Endometrial microvascular endothelial cells (primary cell): ENCODE results near the gene SPARC. TPM values are rescaled to one million over a fixed set of nuclear protein-coding genes. Genes with fewer than 3 reads are reported as not detected.
"Not testable (repeated sequence)": the region's sequence is repeated elsewhere in the genome, so short reads cannot be mapped to it uniquely, and the experiment has no call there.

Experiments
- in situ Hi-C: cut with HindIII; loops from 2 replicates; pipeline ENCODE4 v1.10.0; 2017; ENCODE audit warnings: low sequenced_read_pairs, low pct_unique_long_range_greater_than_20kb; ENCODE audit errors: inconsistent ontology term
- total RNA-seq: library from RNA; depleted of rRNA; stranded (reverse); fragments of >200 nt; gene quantifications from one replicate; pipeline ENCODE4 v1.2.3, GENCODE V29; 2015; ENCODE audit errors: inconsistent ontology term

The SPARC gene
- total RNA-seq, 1 donor from 2014 or later: 1,193 TPM

- in situ Hi-C loops: no loop called here
These were observed 3.9 kb downstream of the SPARC start for GRCh38 chr5:151682751-151683331.

DNA sequence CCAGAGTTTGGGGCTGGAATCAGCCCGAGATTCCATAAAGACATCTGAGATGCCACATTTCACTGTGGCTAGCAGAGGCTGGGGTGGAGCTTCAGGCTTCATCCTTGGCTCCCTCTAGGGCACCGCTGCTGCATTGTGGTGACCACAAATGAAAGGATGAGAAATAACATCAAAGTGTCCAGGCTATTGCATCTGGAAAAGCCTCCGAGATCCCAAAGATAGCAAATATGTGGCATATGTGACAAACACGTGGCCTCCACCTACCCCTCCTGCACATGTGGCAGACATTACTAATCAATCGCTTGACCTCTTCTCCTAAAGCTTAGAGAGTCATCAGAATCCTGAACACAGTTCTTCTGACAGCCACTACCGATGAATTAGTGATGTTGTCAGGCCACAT, 4.5 kb downstream of the SPARC start:
- in situ Hi-C loops: no loop called here

DNA sequence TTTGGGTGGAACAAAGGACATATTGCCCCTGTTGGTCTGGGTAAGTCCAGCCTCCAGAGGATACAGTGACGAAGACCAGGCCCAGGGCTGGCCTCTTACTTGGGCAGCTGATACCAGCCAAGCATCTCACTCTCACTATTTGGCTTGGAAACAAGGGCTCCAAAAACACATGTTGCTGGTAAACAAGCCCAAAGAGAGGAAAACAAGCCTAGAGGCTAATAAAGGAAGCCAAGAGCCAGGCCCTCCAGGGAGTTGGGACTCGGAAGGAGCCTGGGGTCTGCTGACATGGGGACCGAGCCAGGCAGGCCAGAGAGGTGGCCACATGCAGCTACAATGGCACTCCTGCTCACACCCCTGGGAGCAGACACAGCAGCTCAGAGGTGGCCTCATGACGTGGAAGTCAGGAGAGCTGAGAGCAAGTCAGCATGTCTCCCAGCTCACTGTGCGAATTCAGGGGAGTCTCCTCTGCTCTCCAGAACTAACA, 5.7 kb downstream of the SPARC start:
- in situ Hi-C loops: no loop called here

DNA sequence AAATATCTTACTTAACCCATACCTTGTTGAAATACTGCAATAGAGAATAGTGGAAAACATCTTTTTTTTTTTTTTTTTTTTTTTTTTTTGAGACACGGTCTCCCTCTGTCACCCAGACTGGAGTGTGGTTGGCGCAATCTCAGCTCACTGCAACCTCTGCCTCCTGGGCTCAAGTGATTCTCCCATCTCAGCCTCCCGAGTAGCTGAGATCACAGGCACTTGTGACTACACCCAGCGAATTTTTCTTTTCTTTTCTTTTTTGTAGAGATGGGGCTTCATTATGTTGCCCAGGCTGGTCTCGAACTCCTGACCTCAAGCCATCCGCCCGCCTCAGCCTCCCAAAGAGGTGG, 6.6 kb downstream of the SPARC start:
- in situ Hi-C loops: not testable (repeated sequence)

- in situ Hi-C loops: no loop called here
These were observed 7.1 kb downstream of the SPARC start for GRCh38 chr5:151679421-151680155.

DNA sequence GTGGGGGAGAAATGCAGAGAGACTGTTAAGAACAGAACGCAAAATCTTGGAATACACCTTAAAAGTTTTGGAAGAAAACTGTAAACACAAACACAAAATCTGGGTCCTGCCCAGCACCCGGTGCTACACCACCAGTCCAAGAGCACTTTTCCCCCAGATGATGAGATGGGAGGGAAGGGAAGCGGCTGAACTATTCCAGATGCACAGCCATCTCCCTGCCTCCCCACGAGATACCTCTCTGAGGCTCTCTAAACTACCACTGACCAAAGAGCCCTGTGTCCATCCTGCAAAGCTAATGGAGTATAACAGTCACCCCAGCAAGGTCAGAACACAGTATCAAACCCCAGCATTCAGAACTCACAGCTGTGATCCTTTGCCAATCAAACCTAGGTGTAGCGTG, 8.0 kb downstream of the SPARC start:
- in situ Hi-C loops: no loop called here

- in situ Hi-C loops: no loop called here
These were observed 8.8 kb downstream of the SPARC start for GRCh38 chr5:151677776-151678545.

DNA sequence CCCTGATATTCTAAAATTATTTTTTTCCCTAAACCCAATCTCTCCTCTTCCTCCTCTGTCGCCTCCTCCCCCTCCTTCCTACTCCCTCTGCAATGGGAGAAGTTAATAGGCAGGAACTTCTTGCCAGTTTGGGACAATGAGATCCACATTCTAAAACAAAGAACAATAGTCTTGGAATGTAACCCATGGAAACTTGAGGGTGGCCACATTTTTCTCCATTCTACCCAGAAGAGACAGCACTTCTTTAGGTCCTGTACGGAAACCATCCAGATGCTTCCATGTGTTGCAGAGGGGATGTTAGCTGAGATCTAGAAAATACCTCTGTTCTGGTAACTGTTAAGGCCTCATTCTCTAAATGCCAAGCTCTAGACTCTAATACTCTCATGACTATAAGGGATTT, 10.0 kb downstream of the SPARC start:
- in situ Hi-C loops: no loop called here

DNA sequence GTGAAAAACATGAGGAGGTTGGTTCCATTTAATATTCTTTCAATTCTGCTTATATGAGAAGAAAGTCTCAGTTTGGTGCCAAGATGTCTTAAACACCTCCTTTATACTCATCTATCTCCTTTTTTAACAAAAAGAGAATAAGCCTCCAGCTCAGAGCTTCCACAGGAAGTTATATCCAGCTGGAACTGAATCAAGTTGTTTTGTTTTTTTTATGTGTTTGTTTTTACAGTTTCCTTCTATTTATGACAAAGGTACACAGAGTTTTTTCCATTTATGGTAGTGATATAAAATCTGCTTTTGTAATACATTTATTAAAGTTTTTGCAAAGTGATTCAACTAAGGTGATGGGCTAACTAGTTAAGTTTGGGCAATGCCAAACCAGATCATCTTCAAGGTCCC, 10.4 kb downstream of the SPARC start:
- in situ Hi-C loops: no loop called here

DNA sequence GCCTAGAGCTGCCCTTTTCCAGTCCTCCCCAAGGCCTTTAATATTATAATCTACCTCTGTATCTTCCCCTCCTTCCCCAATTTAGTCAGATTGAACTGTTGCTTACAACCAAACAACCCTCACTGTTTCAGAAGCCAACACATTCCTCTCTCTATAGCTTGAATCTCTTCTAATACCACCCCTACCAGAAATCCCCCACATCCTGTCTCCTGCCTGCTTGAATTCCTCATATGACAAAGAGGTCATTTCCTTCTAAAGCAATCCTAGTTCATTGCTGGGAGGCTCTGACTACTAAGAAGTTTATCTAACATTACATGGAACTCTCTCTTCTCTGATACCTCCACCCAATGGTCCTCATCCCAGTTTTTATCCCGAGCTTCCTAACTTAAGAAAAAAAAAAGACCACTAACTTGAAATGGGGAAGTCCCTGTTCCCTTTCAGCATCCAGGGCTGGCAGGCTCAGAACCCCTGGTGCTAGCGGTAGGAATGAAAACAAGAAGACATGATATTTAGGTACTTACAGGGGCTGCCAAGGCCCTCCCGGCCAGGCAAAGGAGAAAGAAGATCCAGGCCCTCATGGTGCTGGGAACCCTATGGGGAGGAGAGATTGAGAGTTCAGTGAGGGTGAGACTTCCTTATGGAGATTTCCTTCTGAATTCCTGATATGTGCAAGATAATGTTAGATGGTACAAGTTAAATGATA, 11.0 kb downstream of the SPARC start:
- in situ Hi-C loops: no loop called here

DNA sequence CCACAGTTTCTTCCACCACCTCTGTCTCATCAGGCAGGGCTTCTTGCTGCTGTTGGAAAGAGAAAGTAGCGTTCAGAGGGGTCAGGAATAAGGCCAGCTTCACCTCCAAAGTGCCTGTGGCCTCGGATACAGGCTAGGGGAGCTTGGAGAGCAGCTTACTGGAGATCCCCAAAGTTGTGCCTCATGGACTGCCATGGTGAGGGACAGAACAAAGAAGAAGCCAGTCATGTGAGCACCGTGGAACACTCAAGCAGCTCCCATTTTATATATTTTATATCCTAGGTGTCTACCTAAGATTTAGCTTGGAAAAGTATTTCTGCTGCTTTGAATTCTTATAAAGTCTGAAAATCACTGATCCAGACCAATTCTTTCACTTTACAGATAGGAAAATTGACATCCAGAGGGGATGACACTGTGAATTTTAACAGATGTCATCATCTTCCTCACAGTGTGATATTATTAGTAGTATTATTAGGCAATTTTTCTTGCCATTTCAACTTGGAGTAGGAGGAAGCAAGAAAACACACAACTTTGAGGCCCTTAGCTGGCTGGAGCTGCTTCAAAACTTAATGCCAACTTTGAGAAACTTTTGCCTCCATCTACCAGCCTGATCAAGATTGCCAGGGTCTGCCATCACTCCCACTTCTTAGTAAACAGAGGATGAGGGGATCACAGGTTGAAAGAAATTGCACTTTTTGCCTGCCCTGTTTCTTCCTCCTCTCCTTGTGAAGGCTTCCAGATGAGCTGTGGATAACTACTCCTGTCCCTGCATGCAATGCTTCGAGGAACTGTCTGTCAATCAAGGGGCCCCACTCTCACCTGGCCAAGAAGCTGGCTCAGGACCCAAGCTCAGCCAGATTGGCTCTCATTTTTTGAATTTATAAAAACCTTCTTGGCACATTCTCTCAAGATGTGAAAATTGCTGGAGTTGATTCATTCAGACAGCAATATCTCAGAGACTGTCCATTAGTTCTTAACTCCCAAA, 11.8 kb downstream of the SPARC start:
- in situ Hi-C loops: no loop called here

DNA sequence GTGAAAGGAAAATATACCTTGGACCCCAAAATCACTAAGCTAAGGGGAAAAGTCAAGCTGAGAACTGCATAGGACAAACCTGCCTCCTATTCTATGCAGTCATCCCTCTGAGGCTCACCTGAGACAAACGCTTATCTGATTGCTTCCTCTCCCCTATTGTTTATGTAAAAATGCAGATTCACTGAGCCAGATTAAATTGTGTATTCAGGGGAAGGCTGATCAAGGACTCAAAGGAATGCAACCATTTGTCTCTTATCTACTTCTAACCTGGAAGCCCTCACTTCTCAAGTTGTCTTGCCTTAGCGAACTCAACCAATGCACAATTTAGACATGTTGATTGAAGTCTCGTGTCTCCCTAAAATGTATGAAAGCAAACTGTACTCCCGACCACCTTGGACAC, 13.3 kb downstream of the SPARC start:
- in situ Hi-C loops: no loop called here

DNA sequence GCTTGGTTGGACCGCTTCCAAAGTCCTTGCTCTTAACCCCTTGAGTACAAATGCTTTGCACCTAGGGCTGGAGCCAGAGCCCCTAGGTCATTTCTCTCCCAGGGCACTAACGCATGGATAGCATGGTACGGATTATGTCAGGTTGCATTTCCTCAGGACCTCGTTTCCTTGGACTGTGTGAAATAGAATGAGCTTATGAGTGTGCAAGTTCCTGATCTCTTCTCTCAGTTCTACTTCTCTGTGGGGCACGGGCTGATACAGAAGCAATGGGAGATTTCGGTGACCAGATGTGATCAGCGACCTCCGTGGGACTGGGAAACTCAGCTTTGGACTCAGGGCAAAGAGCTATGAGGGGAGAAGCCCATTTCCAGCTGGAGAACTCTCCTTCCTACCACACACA, 14.2 kb downstream of the SPARC start:
- in situ Hi-C loops: no loop called here

DNA sequence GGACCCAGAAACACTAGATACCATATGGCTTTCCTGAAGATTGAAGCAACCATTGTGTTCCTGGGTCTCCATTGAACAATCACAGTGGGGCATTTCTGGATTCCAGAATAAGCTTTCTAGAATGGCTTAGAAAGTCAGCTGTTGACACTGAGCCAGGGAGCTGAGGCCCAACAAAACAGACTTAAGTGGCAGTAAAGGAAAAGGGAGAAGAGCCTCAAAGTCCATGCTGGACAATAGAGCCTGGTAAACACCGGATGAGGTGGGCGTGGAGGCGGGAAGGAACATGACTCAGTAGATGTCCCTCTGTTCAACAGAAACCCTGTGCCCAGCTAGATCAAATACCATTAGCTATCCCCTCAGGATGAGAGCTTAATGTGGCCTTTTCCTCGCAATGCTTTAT, 14.8 kb downstream of the SPARC start:
- in situ Hi-C loops: no loop called here

DNA sequence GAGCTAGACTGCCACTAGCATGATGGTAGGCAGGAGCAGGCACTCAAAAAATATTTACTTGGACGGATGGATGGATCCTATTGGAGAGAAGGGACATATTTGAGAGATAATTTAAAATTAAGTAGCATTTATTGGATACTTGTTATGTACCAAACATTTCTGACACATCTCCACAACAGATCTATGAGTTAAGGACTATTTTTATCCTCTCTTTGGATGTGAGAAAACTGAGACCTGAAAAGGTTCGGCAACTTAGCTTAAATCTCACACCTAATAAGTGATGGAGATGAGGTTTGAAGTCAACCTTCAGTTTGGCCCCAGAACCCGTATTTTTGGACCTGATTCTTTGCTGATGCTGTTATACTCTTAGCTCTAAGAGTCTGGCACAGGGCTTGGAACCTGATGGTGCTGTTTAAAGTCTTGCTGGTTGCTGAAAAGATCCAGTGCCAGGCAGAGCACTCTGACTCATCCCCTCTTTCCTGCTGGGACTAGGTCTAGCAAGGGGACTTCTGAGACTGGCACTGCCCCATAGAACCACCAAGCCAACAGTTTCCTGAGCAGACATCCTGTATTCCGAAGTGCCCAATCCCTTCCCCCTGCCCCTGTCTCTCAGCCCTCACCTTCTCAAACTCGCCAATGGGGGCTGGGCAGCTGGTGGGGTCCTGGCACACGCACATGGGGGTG, 15.6 kb downstream of the SPARC start:
- in situ Hi-C loops: no loop called here

DNA sequence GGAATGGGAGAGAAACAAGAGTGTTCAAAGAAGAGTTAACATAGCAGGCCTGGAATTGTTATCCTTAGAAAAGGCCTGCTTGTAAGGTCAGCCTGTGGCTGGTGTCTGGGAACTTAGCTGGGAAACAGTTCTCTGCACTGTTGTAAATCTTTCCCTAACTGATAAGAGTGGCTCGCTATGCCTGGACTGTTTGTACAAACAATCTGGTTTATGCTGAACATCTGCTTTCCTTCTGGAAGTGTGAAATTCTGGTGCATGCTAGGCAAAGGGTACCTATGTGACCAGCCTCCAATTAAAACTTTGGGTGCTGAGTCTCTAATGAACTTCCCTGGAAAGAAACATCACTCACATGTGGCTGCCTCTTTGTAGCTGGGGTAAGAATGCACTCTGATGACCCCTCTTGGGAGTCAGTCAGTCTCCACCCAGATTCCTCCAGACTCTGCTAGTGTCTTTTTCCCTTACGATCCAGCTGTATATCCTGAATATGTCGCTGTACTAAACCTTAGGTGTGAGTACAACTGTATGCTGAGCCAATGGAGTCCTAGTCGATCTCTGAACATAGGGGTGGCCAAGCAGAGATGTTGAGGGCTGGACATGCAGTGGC, 16.5 kb downstream of the SPARC start:
- in situ Hi-C loops: no loop called here

GRCh38 chr5:151667083-151667482, 19.6 kb downstream of the SPARC start:
- in situ Hi-C loops: no loop called here

DNA sequence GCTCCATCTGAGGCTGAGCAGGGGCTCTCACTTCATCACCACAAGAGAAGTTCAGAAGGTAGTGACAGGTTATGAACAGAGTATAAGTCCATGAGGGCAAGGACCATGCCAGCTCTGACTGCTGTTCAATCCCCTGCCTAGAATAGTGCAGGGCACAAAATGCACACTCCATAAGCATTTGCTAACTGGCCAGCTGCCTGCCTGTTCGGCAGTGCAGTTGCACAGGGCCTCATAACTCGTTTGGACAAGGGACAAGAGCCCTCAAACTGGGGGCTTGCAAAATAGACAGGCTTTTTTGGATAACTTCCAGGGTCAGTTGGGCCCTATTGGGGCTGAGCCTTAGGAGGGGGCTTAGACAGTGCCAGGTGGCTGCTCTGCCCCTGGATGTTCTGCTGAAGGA, 21.1 kb downstream of the SPARC start:
- in situ Hi-C loops: no loop called here
